H9 (cell line): ENCODE data around the gene NTF3. TPM values are rescaled to one million over a fixed set of nuclear protein-coding genes. Genes with fewer than 3 reads are reported as not detected.

Experiments used
- DNase-seq: peaks from one replicate; pipeline ENCODE4 v3.0.0-alpha.2; 2017
- H2AFZ ChIP-seq: one replicate; pipeline ENCODE4 v1.6.1; 2013; ENCODE audit warnings: mild to moderate bottlenecking, low read length, control low read depth, moderate library complexity
- H2AK5ac ChIP-seq: 2 replicates; pipeline ENCODE4 v1.6.1; 2013; ENCODE audit warnings: low read length, control low read depth, mixed read lengths; ENCODE audit not compliant: insufficient read length
- H2BK120ac ChIP-seq: one replicate; pipeline ENCODE4 v1.6.1; 2013; ENCODE audit warnings: low read depth, mild to moderate bottlenecking, low read length, control low read depth, inconsistent platforms; ENCODE audit not compliant: poor library complexity, severe bottlenecking
- H2BK12ac ChIP-seq: 2 replicates; pipeline ENCODE4 v1.6.1; 2013; ENCODE audit warnings: low read length, control low read depth, mixed read lengths, low read depth; ENCODE audit not compliant: insufficient read length
- H2BK15ac ChIP-seq: 2 replicates; pipeline ENCODE4 v1.6.1; 2013; ENCODE audit warnings: low read depth, low read length, control low read depth
- H2BK20ac ChIP-seq: one replicate; pipeline ENCODE4 v1.6.1; 2013; ENCODE audit warnings: low read depth, mild to moderate bottlenecking, low read length, control low read depth, inconsistent platforms; ENCODE audit not compliant: poor library complexity, severe bottlenecking
- H2BK5ac ChIP-seq: 2 replicates; pipeline ENCODE4 v1.6.1; 2013; ENCODE audit warnings: low read length, control low read depth, mixed read lengths; ENCODE audit not compliant: insufficient read length
- H3K14ac ChIP-seq: 2 replicates; pipeline ENCODE4 v1.6.1; 2013; ENCODE audit warnings: low read length, control low read depth; ENCODE audit not compliant: insufficient read depth
- H3K18ac ChIP-seq: 2 replicates; pipeline ENCODE4 v1.6.1; 2013; ENCODE audit warnings: low read depth, mild to moderate bottlenecking, mixed read lengths, low read length, control low read depth; ENCODE audit not compliant: insufficient read length
- H3K23ac ChIP-seq: 2 replicates; pipeline ENCODE4 v1.6.1; 2013; ENCODE audit warnings: low read length, control low read depth, mixed read lengths, low read depth; ENCODE audit not compliant: insufficient read length
- H3K23me2 ChIP-seq: 2 replicates; pipeline ENCODE4 v1.6.1; 2013; ENCODE audit warnings: low read depth, mild to moderate bottlenecking, mixed read lengths, low read length, control low read depth; ENCODE audit not compliant: insufficient read length, poor library complexity, severe bottlenecking
- H3K27ac ChIP-seq: 2 replicates; pipeline ENCODE4 v1.5.1; 2013; ENCODE audit warnings: low read length, control low read depth, mixed read lengths, low read depth; ENCODE audit not compliant: insufficient read length
- H3K27me3 ChIP-seq: 2 replicates; pipeline ENCODE4 v1.6.1; 2013; ENCODE audit warnings: low read length, control low read depth, inconsistent platforms; ENCODE audit not compliant: insufficient read depth
- H3K4ac ChIP-seq: 2 replicates; pipeline ENCODE4 v1.6.1; 2013; ENCODE audit warnings: low read depth, mild to moderate bottlenecking, control low read depth, inconsistent platforms, low read length, moderate library complexity
- H3K4me1 ChIP-seq: 2 replicates; pipeline ENCODE4 v1.6.1; 2013; ENCODE audit warnings: low read length, control low read depth, inconsistent platforms; ENCODE audit not compliant: insufficient read depth
- H3K4me2 ChIP-seq: 2 replicates; pipeline ENCODE4 v1.6.1; 2013; ENCODE audit warnings: low read length, control low read depth, mixed read lengths; ENCODE audit not compliant: insufficient read length, insufficient read depth
- H3K56ac ChIP-seq: 2 replicates; pipeline ENCODE4 v1.6.1; 2013; ENCODE audit warnings: low read depth, mild to moderate bottlenecking, mixed read lengths, low read length, control low read depth; ENCODE audit not compliant: insufficient read length
- H3K79me1 ChIP-seq: 2 replicates; pipeline ENCODE4 v1.6.1; 2013; ENCODE audit warnings: low read depth, mild to moderate bottlenecking, moderate library complexity, low read length, control low read depth, inconsistent platforms; ENCODE audit not compliant: insufficient read depth, poor library complexity, severe bottlenecking
- H3K79me2 ChIP-seq: 2 replicates; pipeline ENCODE4 v1.6.1; 2013; ENCODE audit warnings: low read length, control low read depth, inconsistent platforms; ENCODE audit not compliant: insufficient read depth
- H3K9ac ChIP-seq: 2 replicates; pipeline ENCODE4 v1.6.1; 2013; ENCODE audit warnings: low read length, control low read depth, mixed read lengths; ENCODE audit not compliant: insufficient read length; ENCODE audit errors: extremely low read depth
- H3K9me3 ChIP-seq: one replicate; pipeline ENCODE4 v1.6.1; 2013; ENCODE audit warnings: low read depth, low read length, inconsistent platforms; ENCODE audit not compliant: control insufficient read depth
- H3T11ph ChIP-seq: one replicate; pipeline ENCODE4 v1.6.1; 2013; ENCODE audit warnings: mild to moderate bottlenecking, low read length, control low read depth, inconsistent platforms
- H4K20me1 ChIP-seq: one replicate; pipeline ENCODE4 v1.6.1; 2013; ENCODE audit not compliant: control insufficient read depth, insufficient read length, insufficient read depth
- H4K5ac ChIP-seq: 2 replicates; pipeline ENCODE4 v1.6.1; 2013; ENCODE audit warnings: low read depth, mild to moderate bottlenecking, mixed read lengths, low read length, control low read depth; ENCODE audit not compliant: insufficient read length
- H4K8ac ChIP-seq: replicated peaks from 2 replicates; pipeline ENCODE4 v1.6.1; 2013; ENCODE audit warnings: low read length, control low read depth, mixed read lengths, low read depth; ENCODE audit not compliant: insufficient read length
- H4K91ac ChIP-seq: 2 replicates; pipeline ENCODE4 v1.6.1; 2013; ENCODE audit warnings: low read depth, mild to moderate bottlenecking, moderate library complexity, mixed read lengths, low read length, control low read depth; ENCODE audit not compliant: insufficient read length
- H3K27ac Mint-ChIP-seq, 3 experiments: 2 replicates in 2 of 3; 3 replicates in 1 of 3; pipeline ENCODE4 v1.8.0; 2020 to 2021; ENCODE audit warnings: mixed read lengths in 3 of 3, mild to moderate bottlenecking in 1 of 3, moderate library complexity in 1 of 3
- H3K27me3 Mint-ChIP-seq: 2 replicates; pipeline ENCODE4 v1.8.0; 2021; ENCODE audit warnings: low read depth, mild to moderate bottlenecking, moderate library complexity, mixed read lengths
- H3K36me3 Mint-ChIP-seq, 3 experiments: 2 replicates in 2 of 3; 3 replicates in 1 of 3; pipeline ENCODE4 v1.8.0; 2020 to 2021; ENCODE audit warnings: low read depth in 3 of 3, mixed read lengths in 3 of 3; ENCODE audit not compliant: insufficient read depth in 1 of 3
- H3K4me1 Mint-ChIP-seq, 2 experiments: 2 replicates each; pipeline ENCODE4 v1.8.0; 2020; ENCODE audit warnings: mixed read lengths in 2 of 2
- H3K4me3 Mint-ChIP-seq, 2 experiments: 2 replicates in 1 of 2; 3 replicates in 1 of 2; pipeline ENCODE4 v1.8.0; 2020 to 2021; ENCODE audit warnings: mild to moderate bottlenecking in 2 of 2, mixed read lengths in 2 of 2, moderate library complexity in 1 of 2
- H3K9me3 Mint-ChIP-seq, 2 experiments: 2 replicates in 1 of 2; 3 replicates in 1 of 2; pipeline ENCODE4 v1.8.0; 2020; ENCODE audit warnings: mild to moderate bottlenecking in 2 of 2, mixed read lengths in 2 of 2, moderate library complexity in 1 of 2
- CTCF ChIP-seq: fragments of 200-600 bp; sonication (generic); conservative IDR thresholded peaks from 3 replicates; pipeline ENCODE4 v1.8.0; 2021; ENCODE audit warnings: antibody characterized with exemption, mild to moderate bottlenecking
- whole genome bisulfite sequencing: extraction: QIAGEN DNeasy Blood & Tissue Kit; methylation state at CpG from one replicate; pipeline ENCODE4 v1.1.7; 2013; ENCODE audit warnings: missing lambda C conversion rate, low lambda C conversion rate, mixed read lengths; ENCODE audit not compliant: insufficient read length; ENCODE audit errors: extremely low coverage; 5-methylcytosine and 5-hydroxymethylcytosine counted together
- total RNA-seq: library from RNA; stranded (reverse); gene quantifications from 2 replicates; pipeline ENCODE4 v1.2.1, GENCODE V29; 2021

The NTF3 gene
- total RNA-seq, 1 experiment from 2014 or later = 0.48 TPM

- H3K4me1 Mint-ChIP-seq = peaks cover 16 to 18% of the 10 kb centered on the region in 2 experiments
- H3K4me2 ChIP-seq = no peak overlapping the region
- H3K9ac ChIP-seq = no peak overlapping the region
- H3K27ac Mint-ChIP-seq = no peak overlapping the region
- H3K79me2 ChIP-seq = no peaks in the 10 kb centered on the region
- no peak overlapping the region for H2AK5ac ChIP-seq
- H3K18ac ChIP-seq = no peak overlapping the region
- 100% methylated on average over 1 of the region's 7 CpGs for WGBS
- no peak overlapping the region for H3K23ac ChIP-seq
- H2BK15ac ChIP-seq = no peak overlapping the region
- no peak overlapping the region for H3T11ph ChIP-seq
- peaks cover 29% of the 10 kb centered on the region for H3K27me3 Mint-ChIP-seq
- H3K27me3 ChIP-seq = peaks cover 4% of the 10 kb centered on the region; the same call in 1 of the 2 replicates
- H2BK120ac ChIP-seq = no peak overlapping the region
- H3K4ac ChIP-seq = no peak overlapping the region
- no peaks in the 10 kb centered on the region; a peak in 1 of 5 replicates for H3K9me3 Mint-ChIP-seq
- no peaks in the 10 kb centered on the region for H3K23me2 ChIP-seq
- no peak overlapping the region for H2BK12ac ChIP-seq
- no peak overlapping the region for H4K91ac ChIP-seq
- H2BK20ac ChIP-seq = no peak overlapping the region
- H3K56ac ChIP-seq = no peak overlapping the region
- H3K4me1 ChIP-seq = no peaks in the 10 kb centered on the region
- no peak overlapping the region for H4K8ac ChIP-seq
- H3K27ac ChIP-seq = no peak overlapping the region
- H4K20me1 ChIP-seq = no peaks in the 10 kb centered on the region
- DNase-seq = no peak
- no peaks in the 10 kb centered on the region for H3K79me1 ChIP-seq
- no peak overlapping the region for H2AFZ ChIP-seq
- no peak for TF ChIP-seq CTCF
- H2BK5ac ChIP-seq = no peak overlapping the region
- no peak overlapping the region for H4K5ac ChIP-seq
- no peaks in the 10 kb centered on the region for H3K36me3 Mint-ChIP-seq
- H3K14ac ChIP-seq = no peak overlapping the region
- H3K9me3 ChIP-seq = no peaks in the 10 kb centered on the region
- no peak overlapping the region for H3K4me3 Mint-ChIP-seq
These were observed 9.1 kb downstream of the NTF3 start for GRCh38 chr12:5440978-5441377.
